Testis (tissue), 3 donors: Measurements from ENCODE around the gene ANKRD35. TPM values are rescaled to one million over a fixed set of nuclear protein-coding genes. Genes with fewer than 3 reads are reported as not detected.
"Not testable (repeated sequence)": the region's sequence is repeated elsewhere in the genome, so short reads cannot be mapped to it uniquely, and the experiment has no call there.

Experiments
- DNase-seq: peaks from one replicate; pipeline ENCODE4 v3.0.0-alpha.2; 2019
- H3K27ac ChIP-seq, 2 donors: fragments of 200-600 bp; sonication (generic); one replicate each; pipeline ENCODE4 v1.5.1; 2019
- H3K27me3 ChIP-seq: fragments of 200-600 bp; sonication (generic); one replicate; pipeline ENCODE4 v1.5.1; 2019
- H3K36me3 ChIP-seq: fragments of 200-600 bp; sonication (generic); one replicate; pipeline ENCODE4 v1.5.1; 2017; ENCODE audit warnings: low read depth; ENCODE audit errors: missing control alignments
- H3K4me1 ChIP-seq: fragments of 200-600 bp; sonication (generic); one replicate; pipeline ENCODE4 v1.5.1; 2019
- H3K4me3 ChIP-seq, 2 donors: fragments of 200-600 bp; sonication (generic); one replicate each; pipeline ENCODE4 v1.5.1; 2017 to 2019
- H3K9me3 ChIP-seq: fragments of 200-600 bp; sonication (generic); one replicate; pipeline ENCODE4 v1.5.1; 2017
- POLR2A ChIP-seq: fragments of 450-650 bp; IDR thresholded peaks from one replicate; pipeline ENCODE4 v1.6.1; 2017; ENCODE audit warnings: antibody characterized with exemption, mild to moderate bottlenecking, moderate library complexity
- WGBS, 2 donors: methylation state at CpG; one replicate each; pipeline ENCODE4 v1.1.5; 2018; 5-methylcytosine and 5-hydroxymethylcytosine counted together
- intact Hi-C: fragments of 100-400 bp; cut with DNase I; formaldehyde crosslinking; loops from one replicate; pipeline ENCODE4 v1.15.1; 2023; ENCODE audit warnings: low total_unique reads
- polyA plus RNA-seq: library from polyadenylated mRNA; stranded (reverse); fragments of 350-450 nt; fragmentation: Illumina TruSeq; extraction: RNeasy Lipid Tissue Mini Kit (QIAGEN cat#74804); gene quantifications from one replicate; pipeline ENCODE4 v1.2.3, GENCODE V29; 2014; ENCODE audit warnings: low read depth, low replicate concordance; ENCODE audit not compliant: insufficient read depth
- total RNA-seq, 2 donors: library from RNA; depleted of rRNA; stranded (reverse); fragments of >200 nt; gene quantifications; one replicate each; pipeline ENCODE4 v1.2.3, GENCODE V29; 2016
- TF ChIP-seq, protein P1 (sequence below), 3 experiments: fragments of 450-650 bp in 2 of 3; fragments of 200-600 bp in 1 of 3; sonication (generic) in 1 of 3; IDR thresholded peaks; one replicate each; pipeline ENCODE4 v1.5.1; 2016 to 2019; ENCODE audit warnings: antibody characterized with exemption in 3 of 3, mild to moderate bottlenecking in 2 of 3, moderate library complexity in 1 of 3

Gene ANKRD35
- total and polyA plus RNA-seq, 3 donors from 2014 or later = 1.3 to 3.3 (median 1.7) TPM

DNA sequence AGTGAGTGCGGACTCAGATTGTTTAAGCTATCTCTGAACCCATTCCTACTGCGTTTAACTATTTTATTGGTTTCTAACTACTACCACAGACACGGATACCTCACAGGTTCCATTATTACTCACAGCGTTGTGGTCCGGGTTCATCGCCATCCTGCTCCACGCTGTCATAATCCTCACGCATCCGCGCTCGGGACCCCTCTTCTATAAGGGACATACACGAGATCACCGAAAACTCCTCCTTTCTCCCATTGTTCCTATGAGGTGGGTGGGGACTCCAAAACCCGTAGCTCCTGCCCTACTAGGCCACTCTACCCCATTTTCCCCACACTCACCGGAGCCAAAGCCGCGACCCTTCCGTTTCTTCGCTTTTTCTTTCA, 41.0 kb upstream of the ANKRD35 start:
- Histone ChIP-seq H3K36me3 (no peaks in the 10 kb centered on the region), H3K27me3 (no peaks in the 10 kb centered on the region), H3K4me1 (peaks cover 7% of the 10 kb centered on the region), H3K4me3 (peak overlapping the region; percentile 80 to 95), H3K27ac (peak overlapping the region; percentile 96 to 98), H3K9me3 (no peaks in the 10 kb centered on the region)
- 3 to 8% methylated on average over 19 of the region's 19 CpGs for WGBS, 2 donors
- no peak for TF ChIP-seq POLR2A
- TF ChIP-seq, protein P1, sequence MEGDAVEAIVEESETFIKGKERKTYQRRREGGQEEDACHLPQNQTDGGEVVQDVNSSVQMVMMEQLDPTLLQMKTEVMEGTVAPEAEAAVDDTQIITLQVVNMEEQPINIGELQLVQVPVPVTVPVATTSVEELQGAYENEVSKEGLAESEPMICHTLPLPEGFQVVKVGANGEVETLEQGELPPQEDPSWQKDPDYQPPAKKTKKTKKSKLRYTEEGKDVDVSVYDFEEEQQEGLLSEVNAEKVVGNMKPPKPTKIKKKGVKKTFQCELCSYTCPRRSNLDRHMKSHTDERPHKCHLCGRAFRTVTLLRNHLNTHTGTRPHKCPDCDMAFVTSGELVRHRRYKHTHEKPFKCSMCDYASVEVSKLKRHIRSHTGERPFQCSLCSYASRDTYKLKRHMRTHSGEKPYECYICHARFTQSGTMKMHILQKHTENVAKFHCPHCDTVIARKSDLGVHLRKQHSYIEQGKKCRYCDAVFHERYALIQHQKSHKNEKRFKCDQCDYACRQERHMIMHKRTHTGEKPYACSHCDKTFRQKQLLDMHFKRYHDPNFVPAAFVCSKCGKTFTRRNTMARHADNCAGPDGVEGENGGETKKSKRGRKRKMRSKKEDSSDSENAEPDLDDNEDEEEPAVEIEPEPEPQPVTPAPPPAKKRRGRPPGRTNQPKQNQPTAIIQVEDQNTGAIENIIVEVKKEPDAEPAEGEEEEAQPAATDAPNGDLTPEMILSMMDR (IDR thresholded peaks at IDR 0.05) = no peak
- no peak for DNase-seq
- intact Hi-C loops = no loop called here

DNA sequence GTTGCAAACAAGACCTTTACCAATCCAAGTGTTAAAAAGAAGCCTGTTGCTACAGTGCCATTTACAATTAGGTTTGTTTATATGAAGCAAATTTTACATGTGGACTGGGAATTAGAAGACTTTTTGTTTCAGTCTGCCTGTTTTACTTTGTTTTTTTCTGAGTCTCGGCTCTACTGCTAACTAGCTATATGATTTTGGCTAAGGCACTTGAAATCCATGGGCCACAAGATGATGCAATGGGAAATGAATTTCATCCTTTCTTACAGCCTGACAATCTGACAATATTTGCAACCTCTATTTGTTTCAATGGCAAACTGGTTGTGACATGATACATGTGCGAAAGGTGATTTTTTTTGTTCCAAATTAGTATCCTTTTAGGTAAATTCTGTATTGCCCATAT, 36.6 kb upstream of the ANKRD35 start:
- WGBS, 2 donors = 63 to 72% methylated on average over 2 of the region's 2 CpGs
- TF ChIP-seq, protein P1 (IDR thresholded peaks at IDR 0.05) = no peak
- no peak for TF ChIP-seq POLR2A
- intact Hi-C loops = no loop called here
- H3K4me3 ChIP-seq = no peak overlapping the region
- DNase-seq = no peak
- no peak overlapping the region for H3K27ac ChIP-seq
- peaks cover 25% of the 10 kb centered on the region for H3K4me1 ChIP-seq
- H3K36me3 ChIP-seq = no peaks in the 10 kb centered on the region
- no peaks in the 10 kb centered on the region for H3K27me3 ChIP-seq
- H3K9me3 ChIP-seq = no peaks in the 10 kb centered on the region

DNA sequence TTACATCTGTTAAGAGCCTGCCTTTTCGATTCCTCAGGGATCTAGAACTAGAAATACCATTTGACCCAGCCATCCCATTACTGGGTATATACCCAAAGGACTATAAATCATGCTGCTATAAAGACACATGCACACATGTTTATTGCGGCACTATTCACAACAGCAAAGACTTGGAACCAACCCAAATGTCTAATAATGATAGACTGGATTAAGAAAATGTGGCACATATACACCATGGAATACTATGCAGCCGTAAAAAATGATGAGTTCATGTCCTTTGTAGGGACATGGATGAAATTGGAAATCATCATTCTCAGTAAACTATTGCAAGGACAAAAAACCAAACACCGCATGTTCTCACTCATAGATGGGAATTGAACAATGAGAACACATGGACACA, 34.6 kb upstream of the ANKRD35 start:
- H3K9me3 ChIP-seq, intact Hi-C loops, H3K4me3 ChIP-seq, H3K36me3 ChIP-seq, H3K27ac ChIP-seq, DNase-seq, H3K27me3 ChIP-seq: not testable (repeated sequence)
- WGBS, 2 donors = 85 to 86% methylated on average over 2 to 4 of the region's 4 CpGs
- H3K4me1 ChIP-seq = peaks cover 23% of the 10 kb centered on the region

DNA sequence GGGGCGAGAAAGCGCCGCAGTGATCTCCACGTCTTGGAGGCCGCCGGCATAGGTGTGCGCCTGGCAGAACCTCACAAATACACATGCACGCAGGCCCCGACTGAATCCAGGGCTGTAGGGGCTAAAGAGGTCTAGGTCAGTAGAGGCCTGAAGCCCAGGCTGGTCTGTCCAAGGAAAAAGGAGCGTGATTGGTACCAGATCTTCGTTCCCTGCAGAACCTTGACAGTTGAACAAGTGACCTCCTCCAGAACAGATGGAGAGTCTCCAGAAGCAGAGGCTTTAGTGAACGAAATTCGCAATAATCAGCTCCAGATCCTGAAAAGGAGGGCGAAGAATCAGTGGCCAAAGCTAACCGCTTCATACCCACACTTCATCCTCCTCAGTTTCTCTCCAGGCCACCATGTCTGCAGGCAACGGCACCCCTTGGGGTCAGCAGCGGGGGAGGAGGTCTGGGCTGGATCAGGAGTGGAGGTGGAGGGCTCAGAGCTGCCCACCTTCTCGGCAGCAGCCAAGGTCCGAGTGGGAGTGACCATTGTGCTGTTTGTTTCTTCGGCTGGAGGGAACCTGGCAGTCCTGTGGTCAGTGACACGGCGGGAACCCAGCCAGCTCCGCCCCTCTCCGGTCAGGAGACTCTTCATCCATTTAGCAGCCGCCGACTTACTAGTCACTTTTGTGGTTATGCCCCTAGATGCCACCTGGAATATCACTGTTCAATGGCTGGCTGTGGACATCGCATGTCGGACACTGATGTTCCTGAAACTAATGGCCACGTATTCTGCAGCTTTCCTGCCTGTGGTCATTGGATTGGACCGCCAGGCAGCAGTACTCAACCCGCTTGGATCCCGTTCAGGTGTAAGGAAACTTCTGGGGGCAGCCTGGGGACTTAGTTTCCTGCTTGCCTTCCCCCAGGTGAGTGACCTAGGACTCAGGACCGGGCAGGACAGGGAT, 33.6 kb upstream of the ANKRD35 start:
- Histone ChIP-seq H3K27ac (peak overlapping the region; percentile 80 to 88), H3K4me3 (peak overlapping the region; percentile 88 to 92), H3K27me3 (no peaks in the 10 kb centered on the region), H3K9me3 (no peaks in the 10 kb centered on the region), H3K4me1 (peaks cover 23% of the 10 kb centered on the region), H3K36me3 (no peaks in the 10 kb centered on the region)
- 1 to 2% methylated on average over 29 to 33 of the region's 33 CpGs for WGBS, 2 donors
- intact Hi-C loops = no loop called here
- peak; percentile 76 for DNase-seq
- no peak for TF ChIP-seq POLR2A
- TF ChIP-seq, protein P1 (IDR thresholded peaks at IDR 0.05) = no peak

DNA sequence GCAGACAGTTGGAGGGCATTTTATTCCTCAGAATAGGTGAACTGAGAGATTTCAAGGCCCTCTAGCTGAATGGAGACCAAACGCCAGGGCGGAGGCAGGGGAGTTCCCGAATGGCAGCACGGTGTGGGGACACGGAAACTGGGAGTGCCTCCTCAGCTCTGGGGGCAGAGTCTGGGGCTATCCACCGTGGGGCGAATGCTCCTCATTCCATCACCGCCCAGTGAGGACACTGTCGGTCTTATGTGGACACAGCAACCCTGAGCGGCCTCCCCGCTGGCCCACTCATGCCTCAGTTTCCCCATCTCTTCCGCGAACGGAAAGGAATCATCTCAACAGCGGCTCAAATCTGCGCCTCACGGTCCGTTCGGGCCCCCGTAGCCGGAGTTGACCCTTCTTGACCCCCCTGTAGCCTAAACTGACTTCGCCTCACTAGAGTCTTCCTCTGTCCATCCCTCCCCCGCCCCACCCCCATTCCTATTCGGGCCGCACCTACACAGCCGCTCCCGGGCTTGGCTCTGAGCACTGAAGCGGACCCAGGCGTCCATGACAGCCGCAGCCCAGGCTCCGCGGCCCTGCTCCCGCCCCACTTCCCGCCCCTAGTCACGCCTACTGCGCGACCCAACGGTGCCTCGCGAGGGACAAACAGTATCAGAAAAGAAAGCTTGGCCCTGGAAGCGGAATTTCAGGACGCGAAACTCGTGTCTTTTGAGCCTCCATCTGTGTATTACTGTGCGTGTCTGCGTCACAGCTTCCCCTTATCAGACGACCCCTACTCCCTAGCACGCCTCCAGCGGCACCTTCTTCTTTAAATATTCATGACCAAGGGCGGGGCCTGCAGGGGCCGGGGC, 32.7 kb upstream of the ANKRD35 start, which contains the start of gene PEX11B:
Gene PEX11B (minus strand): TSS at position 574 of the 848 bp plus-strand sequence. CDS start 29 bp downstream, at position 545.
- 0 to 1% methylated on average over 35 to 51 of the region's 51 CpGs for WGBS, 2 donors
- intact Hi-C loops = no loop called here
- no peaks in the 10 kb centered on the region for H3K36me3 ChIP-seq

More for the DNA sequence above, 32.7 kb upstream of the ANKRD35 start, which contains the start of gene PEX11B:
- H3K27ac ChIP-seq = peak within 1 kb of the TSS; percentile 80 to 88
- DNase-seq = peak; percentile 94
- no peaks in the 10 kb centered on the region for H3K27me3 ChIP-seq
- TF ChIP-seq, protein P1 (IDR thresholded peaks at IDR 0.05) = peak in 1 of 3 experiments; percentile 7
- no peak for TF ChIP-seq POLR2A
- H3K4me1 ChIP-seq = peaks cover 23% of the 10 kb centered on the region
- H3K4me3 ChIP-seq = peak within 1 kb of the TSS; percentile 88 to 92
- H3K9me3 ChIP-seq = no peaks in the 10 kb centered on the region
